HCEC 1CT (cell line): Measurements from ENCODE around the gene IKZF4.
"Not testable (repeated sequence)": the region's sequence is repeated elsewhere in the genome, so short reads cannot be mapped to it uniquely, and the experiment has no call there.

Source experiments
- DNase-seq: peaks from one replicate; pipeline ENCODE4 v3.0.0-alpha.2; 2017

The IKZF4 gene

DNA sequence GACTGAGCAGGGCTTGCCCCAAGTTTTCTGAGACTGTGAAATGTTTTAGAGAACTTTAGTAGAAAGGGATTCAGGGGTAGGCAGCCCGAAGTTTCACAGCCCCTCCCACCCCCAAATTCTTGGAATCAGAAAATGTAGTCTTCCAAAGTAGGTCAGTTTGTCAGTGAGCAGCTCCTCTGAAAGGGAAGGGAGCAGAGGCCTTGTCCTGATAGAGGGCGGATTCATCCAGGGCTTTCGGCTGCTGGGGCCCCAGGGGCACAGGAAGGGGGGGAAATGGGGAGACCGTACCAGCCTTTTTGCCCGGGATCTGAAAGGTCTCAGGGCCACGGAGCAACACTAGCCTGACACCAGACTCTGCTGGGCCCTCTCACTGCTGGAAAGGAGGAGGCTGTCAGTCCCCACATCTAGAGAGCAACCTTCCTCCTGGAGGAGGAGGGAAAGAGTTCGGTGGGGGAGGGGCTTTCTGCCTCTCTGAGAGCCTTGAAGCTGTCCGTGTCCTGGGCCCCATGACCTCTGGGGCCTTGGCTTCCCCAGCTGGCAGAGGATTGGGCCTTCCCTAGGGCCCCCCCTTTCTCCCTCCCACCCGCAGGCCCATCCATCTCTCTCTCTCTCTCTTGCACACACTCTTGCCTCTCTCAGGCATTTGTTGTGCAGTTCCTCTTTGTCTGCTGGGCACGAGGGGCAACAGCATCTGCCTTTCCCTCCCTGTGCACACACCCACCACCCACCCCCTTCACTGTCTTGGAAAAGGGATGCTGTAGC is at the start of gene IKZF4:
Gene IKZF4, plus strand, starts transcription at position 621 of the 762 bp plus-strand sequence. CDS start 451 bp downstream, outside the sequence.
- no peak for DNase-seq

- peak; percentile 53 for DNase-seq
Observed at GRCh38 chr12:55972042-55972441, 48.8 kb upstream of the IKZF4 start.

DNA sequence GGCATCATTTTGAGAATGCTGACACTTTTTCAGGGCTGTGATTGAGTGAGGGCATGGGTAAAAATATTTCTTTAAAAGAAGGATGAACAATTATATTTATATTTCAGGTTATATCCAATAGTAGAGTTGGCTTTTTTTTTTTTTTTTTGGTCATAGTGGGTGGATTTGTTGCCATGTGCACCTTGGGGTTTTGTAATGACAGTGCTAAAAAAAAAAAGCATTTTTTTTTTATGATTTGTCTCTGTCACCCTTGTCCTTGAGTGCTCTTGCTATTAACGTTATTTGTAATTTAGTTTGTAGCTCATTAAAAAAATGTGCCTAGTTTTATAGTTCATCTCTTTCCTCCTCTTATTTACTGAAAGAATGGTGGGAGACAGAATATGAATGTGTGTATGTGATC is 48.4 kb upstream of the IKZF4 start:
- no peak for DNase-seq

DNA sequence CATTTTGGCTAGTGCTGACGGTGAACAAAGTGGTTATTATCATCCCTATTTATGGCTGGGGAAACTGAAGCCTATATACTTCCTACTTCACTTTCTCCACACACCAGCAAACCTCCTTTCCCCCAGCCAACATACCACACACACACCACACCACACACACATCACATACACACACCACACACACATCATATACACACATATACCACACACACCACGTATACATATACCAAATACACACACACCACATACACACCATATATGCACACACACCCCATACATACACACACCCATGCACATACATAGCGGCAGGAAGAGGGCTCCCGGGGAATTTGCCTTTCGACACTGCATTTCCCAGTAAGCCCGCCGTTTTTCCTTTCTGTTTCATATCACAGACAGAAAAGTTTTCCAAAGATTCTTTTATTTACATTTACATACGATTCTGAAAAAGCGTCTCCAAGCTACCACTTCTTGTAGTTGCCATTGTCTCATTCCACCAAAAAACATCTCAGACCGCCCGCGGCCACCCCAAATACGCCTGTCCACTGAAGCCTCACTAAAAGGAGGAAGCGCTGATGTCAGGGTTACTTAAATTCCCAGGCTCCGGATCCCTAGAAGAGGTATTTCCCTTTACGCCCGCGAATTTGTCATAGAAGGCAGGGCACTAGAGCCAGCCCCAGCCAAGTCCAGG is 47.8 kb upstream of the IKZF4 start:
- DNase-seq, result peak; percentile 56

DNA sequence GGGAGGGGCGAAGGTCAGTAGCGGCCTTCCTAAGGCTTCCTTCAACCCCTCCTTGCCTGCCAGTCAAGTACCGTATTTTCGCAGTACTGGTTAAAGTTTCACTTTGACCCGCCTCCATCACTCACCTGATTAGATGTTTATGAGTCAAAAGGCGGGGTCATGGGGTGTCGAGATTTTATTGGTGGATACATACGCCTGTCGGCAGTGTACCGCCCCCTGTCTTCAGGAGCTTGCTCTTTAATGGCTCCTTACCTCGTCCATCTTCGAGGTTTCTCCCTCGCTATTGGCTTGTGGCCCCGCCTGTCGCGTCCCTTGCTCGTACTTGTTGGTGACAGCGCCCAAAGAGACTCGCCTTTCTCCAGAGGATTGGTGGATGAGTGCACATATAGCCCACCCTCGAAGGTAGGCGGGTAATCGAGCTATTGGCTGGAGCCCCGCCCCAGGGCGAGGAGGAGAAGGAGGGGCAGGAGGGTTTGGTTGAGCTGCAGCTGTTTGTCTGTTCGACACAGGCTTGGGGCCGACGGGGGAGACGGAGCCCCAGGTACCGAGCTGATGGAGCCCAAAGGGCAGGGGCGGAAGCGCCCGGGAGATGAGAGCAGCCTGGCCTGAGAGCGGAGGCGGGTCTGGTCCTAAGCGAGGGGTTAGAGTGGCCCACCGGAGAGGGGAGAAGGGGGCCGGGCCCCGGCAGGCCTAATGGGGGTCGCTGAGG is 47.1 kb upstream of the IKZF4 start, which contains the start of gene RAB5B:
Gene RAB5B, plus strand, starts transcription at position 480 of the 709 bp plus-strand sequence. CDS start 12,883 bp downstream, outside the sequence.
- peak; percentile 100 for DNase-seq

DNA sequence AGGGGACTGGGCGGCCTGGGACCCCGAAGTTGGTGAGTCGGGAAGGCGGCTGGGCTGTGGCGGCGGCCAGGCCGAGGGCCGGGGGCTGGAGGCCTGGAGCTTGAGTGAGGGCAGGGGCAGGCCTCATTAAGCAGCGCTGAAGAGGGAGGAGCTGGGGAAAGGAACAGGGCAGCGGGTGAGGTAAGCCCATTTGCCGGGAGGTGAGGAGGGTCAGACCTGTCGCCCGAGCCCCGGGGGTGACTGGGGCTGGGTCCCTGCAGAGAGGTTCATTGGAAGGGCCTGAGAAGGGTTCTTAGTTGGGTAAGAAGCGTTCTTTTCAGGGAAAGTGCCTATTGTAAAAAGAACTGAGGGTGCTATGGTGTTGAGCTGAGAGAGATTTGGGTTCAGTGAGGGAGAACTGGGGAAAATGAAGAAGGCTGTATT is 46.5 kb upstream of the IKZF4 start:
- peak; percentile 29 for DNase-seq

- no peak for DNase-seq
Observed at GRCh38 chr12:55978393-55978792, 42.5 kb upstream of the IKZF4 start.

- no peak for DNase-seq
Observed at GRCh38 chr12:55979069-55979468, 41.8 kb upstream of the IKZF4 start.

GRCh38 chr12:55981882-55982281 is 39.0 kb upstream of the IKZF4 start:
- not testable (repeated sequence) for DNase-seq

DNA sequence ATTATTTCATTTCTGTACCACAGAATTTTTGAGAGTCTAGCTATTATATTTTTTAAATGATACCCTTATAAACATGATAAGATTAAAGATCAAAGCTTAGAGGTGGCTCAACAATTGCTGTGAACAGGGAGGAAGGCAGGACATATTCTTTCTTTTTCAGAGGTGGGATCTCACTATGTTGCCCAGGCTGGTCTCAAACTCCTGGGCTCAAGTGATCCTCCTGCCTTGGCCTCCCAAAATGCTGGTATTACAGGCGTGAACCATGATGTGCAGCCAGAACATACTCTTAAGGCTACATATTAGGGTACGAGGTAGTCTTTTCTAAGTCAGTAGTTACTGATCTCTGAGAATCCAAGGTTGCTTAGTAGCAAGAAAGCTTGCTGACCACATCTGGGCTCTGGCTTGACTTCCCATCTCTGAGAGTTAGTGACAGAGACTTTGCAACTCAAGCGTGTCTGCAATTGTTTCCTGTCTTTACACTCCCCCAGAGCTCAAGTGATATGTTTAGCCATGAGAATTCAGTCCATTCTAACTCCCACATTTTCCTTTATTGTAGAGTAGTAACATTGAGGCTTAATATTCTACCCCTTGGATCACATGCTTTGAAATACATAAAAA is 38.4 kb upstream of the IKZF4 start:
- no peak for DNase-seq

- DNase-seq, result no peak
Observed at GRCh38 chr12:55983232-55983842, 37.5 kb upstream of the IKZF4 start.

DNA sequence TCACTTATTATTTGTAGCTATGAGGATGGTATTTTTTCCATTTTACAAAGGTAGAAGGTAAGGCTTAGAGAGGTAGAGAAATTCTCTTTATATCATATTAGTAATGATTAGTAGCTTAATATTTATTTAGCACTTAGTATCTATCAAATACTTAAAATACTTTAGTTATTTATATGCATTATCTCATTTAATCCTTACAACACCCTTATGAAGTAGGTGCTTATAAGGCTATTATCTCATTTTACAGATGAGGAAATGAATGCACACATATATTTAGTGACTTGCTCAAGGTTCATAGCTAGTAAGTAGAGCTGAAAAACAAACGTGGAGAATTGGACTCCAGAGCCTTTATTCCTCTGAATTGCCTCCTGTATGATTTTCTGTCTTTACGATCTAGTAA is 36.0 kb upstream of the IKZF4 start:
- no peak for DNase-seq

GRCh38 chr12:55985341-55985740 is 35.5 kb upstream of the IKZF4 start:
- no peak for DNase-seq

- not testable (repeated sequence) for DNase-seq
Observed at GRCh38 chr12:55985976-55986375, 34.9 kb upstream of the IKZF4 start.

GRCh38 chr12:55991110-55991509 is 29.7 kb upstream of the IKZF4 start:
- DNase-seq, result no peak

- no peak for DNase-seq
Observed at GRCh38 chr12:55993230-55993853, 27.5 kb upstream of the IKZF4 start.

DNA sequence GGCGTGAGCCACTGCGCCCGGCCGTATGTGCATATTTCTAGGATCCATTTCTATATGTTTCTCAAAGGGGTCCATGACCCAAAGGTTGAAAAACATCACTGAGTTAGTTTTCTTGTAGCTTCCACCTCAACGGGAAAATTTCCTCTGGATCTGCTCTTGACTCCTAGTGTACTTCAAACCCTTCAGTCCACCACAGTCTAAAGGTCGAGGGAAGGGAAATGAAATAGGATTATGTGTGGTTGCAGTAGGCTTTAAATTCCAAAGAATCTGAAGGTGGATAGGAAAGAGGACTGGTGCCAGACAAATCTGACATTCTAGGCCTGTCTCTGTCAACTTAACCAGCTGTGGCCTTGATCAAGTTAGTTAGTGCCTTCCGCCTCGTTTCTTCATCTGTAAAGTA is 25.5 kb upstream of the IKZF4 start:
- DNase-seq, result no peak

DNA sequence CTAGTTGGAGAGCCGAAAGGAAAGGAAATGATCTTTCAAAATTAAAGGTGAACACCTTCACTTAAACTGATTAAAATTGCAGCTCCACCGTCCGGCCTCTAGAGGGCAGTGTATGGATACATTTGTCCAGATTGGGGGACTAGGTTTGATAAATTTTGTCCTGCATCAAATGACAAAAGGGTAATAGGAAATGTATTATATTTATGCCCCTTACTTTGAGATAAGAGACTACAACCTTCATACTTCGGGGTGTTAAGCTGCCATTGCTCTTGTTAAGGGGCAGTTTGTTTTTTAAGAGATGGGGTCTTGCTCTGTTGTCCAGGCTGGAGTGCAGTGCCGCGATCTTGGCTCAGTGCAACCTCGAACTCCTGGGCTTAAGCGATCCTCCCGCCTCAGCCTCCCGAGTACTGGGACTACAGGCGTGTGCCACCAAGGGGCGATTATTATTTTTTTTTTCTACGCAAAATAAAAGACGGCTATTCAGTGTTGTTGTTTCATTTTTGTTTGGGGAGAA is 24.6 kb upstream of the IKZF4 start:
- peak; percentile 45 for DNase-seq

GRCh38 chr12:55996715-55997534 is 23.9 kb upstream of the IKZF4 start, which contains the start of gene SUOX:
Gene SUOX, plus strand, starts transcription at chr12:55997276. Its CDS starts 4,946 bp downstream, at chr12:56002222.
- peak; percentile 97 for DNase-seq

DNA sequence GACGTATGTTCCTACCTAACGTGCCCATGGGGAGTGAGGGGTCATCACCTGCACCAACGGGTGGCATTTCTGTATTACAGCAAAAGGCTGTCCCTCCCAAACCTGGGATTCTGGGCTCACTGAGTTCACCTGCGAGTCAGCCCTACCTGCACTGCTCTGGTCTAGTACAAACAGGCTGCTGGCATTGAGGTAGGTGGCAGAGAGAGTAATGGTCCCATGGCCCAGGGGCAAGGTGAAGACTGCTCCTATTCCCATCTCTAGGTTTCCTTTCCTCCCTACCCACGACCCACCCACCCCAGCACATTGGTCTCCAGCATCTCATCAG is 23.3 kb upstream of the IKZF4 start:
- DNase-seq, result no peak

DNA sequence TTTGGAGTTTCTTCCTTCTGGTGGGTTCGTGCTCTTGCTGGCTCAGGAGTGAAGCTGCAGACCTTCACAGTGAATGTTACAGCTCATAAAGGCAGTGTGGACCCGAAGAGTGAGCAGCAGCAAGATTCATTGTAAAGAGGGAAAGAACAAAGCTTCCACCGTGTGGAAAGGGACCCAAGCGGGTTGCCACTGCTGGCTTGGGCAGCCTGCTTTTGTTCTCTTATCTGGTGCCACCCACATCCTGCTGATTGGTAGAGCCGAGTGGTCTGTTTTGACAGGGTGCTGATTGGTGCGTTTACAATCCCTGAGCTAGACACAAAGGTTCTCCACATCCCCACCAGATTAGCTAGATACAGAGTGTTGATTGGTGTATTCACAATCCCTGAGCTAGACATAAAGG is 21.3 kb upstream of the IKZF4 start:
- not testable (repeated sequence) for DNase-seq
